HepG2 (cell line): Measurements from ENCODE around the gene MEX3D. TPM values are rescaled to one million over a fixed set of nuclear protein-coding genes. Genes with fewer than 3 reads are reported as not detected.

Source experiments
- ATF7 ChIP-seq, 2 experiments: fragments of 450-650 bp in 1 of 2; sonication (generic) in 1 of 2; formaldehyde crosslinking in 1 of 2; IDR thresholded peaks; 2 replicates each; pipeline versions ENCODE4 v1.4.0 to v1.6.1; 2016 to 2020; ENCODE audit warnings: antibody characterized with exemption in 1 of 2, mild to moderate bottlenecking in 1 of 2, missing genetic modification reagents in 1 of 2
- CEBPB ChIP-seq: IDR thresholded peaks from 2 replicates; pipeline ENCODE4 v1.6.1; 2011; ENCODE audit warnings: low read depth, low read length, improper control_type of control experiment, borderline replicate concordance
- ELF1 ChIP-seq: sonication (generic); formaldehyde crosslinking; IDR thresholded peaks from 2 replicates; pipeline ENCODE4 v1.4.0; 2020; ENCODE audit warnings: missing genetic modification reagents
- GABPB1 ChIP-seq: IDR thresholded peaks from 2 replicates; pipeline ENCODE4 v1.6.1; 2016; ENCODE audit warnings: mild to moderate bottlenecking, missing genetic modification reagents, moderate library complexity, missing compliant biosample characterization
- MED1 ChIP-seq: sonication (generic); formaldehyde crosslinking; IDR thresholded peaks from 2 replicates; pipeline ENCODE4 v1.4.0; 2020; ENCODE audit warnings: missing genetic modification reagents
- NFYC ChIP-seq: IDR thresholded peaks from 2 replicates; pipeline ENCODE4 v1.6.1; 2016; ENCODE audit warnings: missing genetic modification reagents, missing compliant biosample characterization
- PCBP2 ChIP-seq: fragments of 200-400 bp; formaldehyde crosslinking; optimal IDR thresholded peaks from 2 replicates; pipeline ENCODE3; 2018; ENCODE audit warnings: low read length, low read depth; ENCODE audit not compliant: poor library complexity, severe bottlenecking
- SAP130 ChIP-seq: IDR thresholded peaks from 2 replicates; pipeline ENCODE4 v1.6.1; 2016; ENCODE audit warnings: low read depth
- SMAD9 ChIP-seq: sonication (generic); formaldehyde crosslinking; IDR thresholded peaks from 2 replicates; pipeline ENCODE4 v1.5.1; 2020; ENCODE audit warnings: mild to moderate bottlenecking, missing genetic modification reagents
- SP5 ChIP-seq: IDR thresholded peaks from 2 replicates; pipeline ENCODE4 v1.6.1; 2016; ENCODE audit warnings: low read depth, borderline replicate concordance
- TSC22D2 ChIP-seq: sonication (generic); formaldehyde crosslinking; IDR thresholded peaks from 2 replicates; pipeline ENCODE4 v1.5.1; 2020; ENCODE audit warnings: missing genetic modification reagents, mild to moderate bottlenecking, borderline replicate concordance
- ZNF318 ChIP-seq: sonication (generic); formaldehyde crosslinking; IDR thresholded peaks from 2 replicates; pipeline ENCODE4 v1.4.0; 2020; ENCODE audit warnings: mild to moderate bottlenecking, missing genetic modification reagents
- ZNF530 ChIP-seq: sonication (generic); formaldehyde crosslinking; IDR thresholded peaks from 2 replicates; pipeline ENCODE4 v1.5.0; 2020; ENCODE audit warnings: low read depth, mild to moderate bottlenecking, missing genetic modification reagents
- ZNF652 ChIP-seq: IDR thresholded peaks from 2 replicates; pipeline ENCODE4 v1.6.1; 2016; ENCODE audit warnings: low read depth, borderline replicate concordance
- ZNF687 ChIP-seq: sonication (generic); formaldehyde crosslinking; IDR thresholded peaks from 2 replicates; pipeline ENCODE4 v1.5.1; 2020; ENCODE audit warnings: mild to moderate bottlenecking, missing genetic modification reagents, moderate library complexity
- polyA plus RNA-seq, 8 experiments: library from polyadenylated mRNA; depleted of rRNA in 3 of 8; stranded (reverse) in 7 of 8; unstranded in 1 of 8; fragments of >200 nt; fragmentation: Illumina TruSeq in 4 of 8; extraction: Trizol in 4 of 8; gene quantifications; 2 replicates each; pipeline versions ENCODE4 v1.2.1 to v1.2.3, GENCODE V29; 2011 to 2016; ENCODE audit warnings: low read depth in 4 of 8, missing spikeins in 1 of 8, mixed read lengths in 1 of 8; ENCODE audit not compliant: insufficient read depth in 1 of 8
- total RNA-seq, 5 experiments: library from RNA; depleted of rRNA; stranded (reverse); fragments of >200 nt; fragmentation: Illumina TruSeq; extraction: Trizol; gene quantifications; 2 replicates each; pipeline ENCODE4 v1.2.3, GENCODE V29; 2016; ENCODE audit warnings: low read depth in 1 of 5
- TF ChIP-seq, protein P1 (sequence below): sonication (generic); formaldehyde crosslinking; IDR thresholded peaks from 2 replicates; pipeline ENCODE4 v1.8.0; 2022; ENCODE audit warnings: mild to moderate bottlenecking, missing genetic modification reagents

Gene MEX3D
- total and polyA plus RNA-seq, 2 of the 13 experiments (the other 11 are each of a cell fraction or from before 2014, with no cell fraction given), result 3.6 to 17.1 TPM

GRCh38 chr19:1507763-1508506, 60.2 kb downstream of the MEX3D start (continued):
- TF ChIP-seq GABPB1 (CRISPR knock-in tag) (peak; percentile 49; the same call in 1 of the 2 replicates), TSC22D2 (CRISPR knock-in tag) (no peak), SAP130 (peak; percentile 36; the same call in 1 of the 2 replicates), MED1 (CRISPR knock-in tag) (no peak), ATF7 (IDR thresholded peaks at IDR 0.05) (no peak), ATF7 (CRISPR knock-in tag; IDR thresholded peaks at IDR 0.05) (no peak), SP5 (CRISPR knock-in tag) (no peak), ZNF318 (CRISPR knock-in tag) (no peak), SMAD9 (no peak), CEBPB (no peak), ELF1 (CRISPR knock-in tag) (peak; percentile 57), ZNF687 (CRISPR knock-in tag) (0 out of 2 replicates have a peak, but pooled peaks have one; percentile 32), NFYC (CRISPR knock-in tag) (peak; percentile 91), PCBP2 (no peak), ZNF530 (CRISPR knock-in tag) (no peak), ZNF652 (peak; percentile 98)
- TF ChIP-seq, protein P1, sequence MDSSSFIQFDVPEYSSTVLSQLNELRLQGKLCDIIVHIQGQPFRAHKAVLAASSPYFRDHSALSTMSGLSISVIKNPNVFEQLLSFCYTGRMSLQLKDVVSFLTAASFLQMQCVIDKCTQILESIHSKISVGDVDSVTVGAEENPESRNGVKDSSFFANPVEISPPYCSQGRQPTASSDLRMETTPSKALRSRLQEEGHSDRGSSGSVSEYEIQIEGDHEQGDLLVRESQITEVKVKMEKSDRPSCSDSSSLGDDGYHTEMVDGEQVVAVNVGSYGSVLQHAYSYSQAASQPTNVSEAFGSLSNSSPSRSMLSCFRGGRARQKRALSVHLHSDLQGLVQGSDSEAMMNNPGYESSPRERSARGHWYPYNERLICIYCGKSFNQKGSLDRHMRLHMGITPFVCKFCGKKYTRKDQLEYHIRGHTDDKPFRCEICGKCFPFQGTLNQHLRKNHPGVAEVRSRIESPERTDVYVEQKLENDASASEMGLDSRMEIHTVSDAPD, result no peak
